Mucosa of rectum (tissue), 2 donors: ENCODE measurements around the gene MINDY3.
"Not testable (repeated sequence)": the region's sequence is repeated elsewhere in the genome, so short reads cannot be mapped to it uniquely, and the experiment has no call there.

Experiments used
- H3K27ac ChIP-seq, 2 donors: one replicate each; pipeline ENCODE4 v1.7.0; 2013; ENCODE audit warnings: inconsistent platforms in 2 of 2, low read depth in 2 of 2, low read length in 2 of 2
- H3K27me3 ChIP-seq, 2 donors: one replicate each; pipeline ENCODE4 v1.7.0; 2013; ENCODE audit warnings: low read length in 2 of 2; ENCODE audit not compliant: control insufficient read depth in 2 of 2, insufficient read depth in 2 of 2
- H3K36me3 ChIP-seq, 2 donors: one replicate each; pipeline ENCODE4 v1.7.0; 2013; ENCODE audit warnings: low read length in 2 of 2; ENCODE audit not compliant: control insufficient read depth in 2 of 2, insufficient read depth in 2 of 2
- H3K4me1 ChIP-seq, 2 donors: one replicate each; pipeline ENCODE4 v1.7.0; 2013; ENCODE audit warnings: low read length in 2 of 2, mild to moderate bottlenecking in 1 of 2; ENCODE audit not compliant: control insufficient read depth in 2 of 2, insufficient read depth in 2 of 2
- H3K4me3 ChIP-seq, 2 donors: one replicate each; pipeline ENCODE4 v1.7.0; 2013; ENCODE audit warnings: low read length in 2 of 2
- H3K9ac ChIP-seq, 2 donors: one replicate each; pipeline ENCODE4 v1.7.0; 2013; ENCODE audit warnings: low read length in 2 of 2, low read depth in 1 of 2, mild to moderate bottlenecking in 1 of 2
- H3K9me3 ChIP-seq, 2 donors: one replicate each; pipeline ENCODE4 v1.7.0; 2013; ENCODE audit warnings: low read length in 2 of 2; ENCODE audit not compliant: control insufficient read depth in 2 of 2
- donor health status: healthy.
- donor health status: Normal muscosa, but diverticular disease.

Gene MINDY3

DNA sequence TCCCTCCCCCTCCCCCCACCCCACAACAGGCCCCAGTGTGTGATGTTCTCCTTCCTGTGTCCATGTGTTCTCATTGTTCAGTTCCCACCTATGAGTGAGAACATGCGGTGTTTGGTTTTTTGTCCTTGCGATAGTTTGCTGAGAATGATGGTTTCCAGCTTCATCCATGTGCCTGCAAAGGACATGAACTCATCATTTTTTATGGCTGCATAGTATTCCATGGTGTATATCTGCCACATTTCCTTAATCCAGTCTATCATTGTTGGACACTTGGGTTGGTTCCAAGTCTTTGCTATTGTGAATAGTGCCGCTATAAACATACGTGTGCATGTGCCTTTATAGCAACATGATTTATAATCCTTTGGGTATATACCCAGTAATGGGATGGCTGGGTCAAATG lies 99.1 kb downstream of the MINDY3 start:
- H3K9me3 ChIP-seq, H3K9ac ChIP-seq, H3K36me3 ChIP-seq, H3K4me3 ChIP-seq, H3K27me3 ChIP-seq, H3K4me1 ChIP-seq, H3K27ac ChIP-seq: not testable (repeated sequence)

DNA sequence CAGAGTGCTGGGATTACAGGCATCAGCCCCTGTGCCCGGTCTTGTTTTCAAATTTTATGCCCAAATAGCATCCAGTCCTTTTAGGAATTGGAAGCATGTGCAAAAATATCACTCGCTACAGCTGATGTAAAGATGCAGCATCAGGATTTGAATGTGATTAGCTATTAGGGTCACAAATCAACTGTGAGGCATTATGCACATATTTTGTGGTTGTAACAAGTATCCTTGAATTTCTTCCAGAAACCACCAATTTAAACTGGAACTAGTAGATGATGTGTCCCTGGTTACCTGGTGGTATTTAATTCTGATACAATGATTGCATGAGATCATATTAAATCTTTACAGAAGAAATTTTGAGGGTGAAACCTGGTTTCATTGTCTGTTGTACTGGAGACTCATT lies 99.6 kb downstream of the MINDY3 start:
- no peaks in the 10 kb centered on the region for H3K4me1 ChIP-seq
- H3K27me3 ChIP-seq, result no peaks in the 10 kb centered on the region
- H3K9ac ChIP-seq, result no peak overlapping the region
- H3K4me3 ChIP-seq, result no peak overlapping the region
- H3K27ac ChIP-seq, result no peak overlapping the region
- no peaks in the 10 kb centered on the region for H3K36me3 ChIP-seq
- no peaks in the 10 kb centered on the region for H3K9me3 ChIP-seq

DNA sequence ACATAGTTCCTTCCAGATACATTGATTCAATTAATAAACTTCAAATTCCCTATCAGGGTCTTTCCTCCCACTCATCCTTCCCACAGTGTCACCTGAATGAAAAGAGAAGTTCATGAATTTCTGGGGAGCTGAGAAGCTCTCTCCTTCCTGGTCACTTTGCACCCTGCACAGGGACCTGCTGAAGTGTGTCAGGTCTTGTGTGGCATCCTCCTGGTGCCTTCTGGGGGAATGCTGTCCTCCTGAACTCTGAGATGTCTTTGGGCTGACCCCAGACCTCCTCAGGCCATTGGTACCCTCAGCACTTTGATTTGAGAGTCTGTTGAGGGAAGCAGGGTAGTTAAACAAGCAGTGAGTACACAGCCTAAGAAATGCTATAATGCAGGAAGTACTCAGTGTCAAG lies 101.0 kb downstream of the MINDY3 start:
- Histone ChIP-seq H3K9ac (no peak overlapping the region), H3K4me3 (no peak overlapping the region), H3K36me3 (no peaks in the 10 kb centered on the region), H3K27ac (no peak overlapping the region), H3K27me3 (no peaks in the 10 kb centered on the region), H3K4me1 (no peaks in the 10 kb centered on the region), H3K9me3 (no peaks in the 10 kb centered on the region)

DNA sequence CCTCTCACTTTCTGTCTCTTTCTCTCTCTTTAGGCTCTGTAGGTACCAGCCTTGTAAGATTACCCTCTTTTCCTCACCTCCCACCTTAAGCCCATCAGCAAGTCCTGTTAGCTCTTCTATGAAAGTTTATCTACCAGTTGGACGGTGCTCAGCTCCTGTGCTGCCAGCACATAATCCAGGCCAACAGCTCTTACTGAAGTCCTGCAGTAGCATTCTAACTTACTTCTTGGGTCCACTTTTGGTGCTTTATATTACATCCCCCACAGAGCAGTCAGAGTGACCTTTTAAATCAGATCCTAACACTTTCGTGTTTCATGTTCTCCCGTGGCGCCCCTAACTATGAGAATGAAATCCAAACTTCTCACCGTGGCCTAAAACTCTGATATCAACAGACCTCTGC lies 101.7 kb downstream of the MINDY3 start:
- Histone ChIP-seq H3K27me3 (no peaks in the 10 kb centered on the region), H3K4me3 (no peak overlapping the region), H3K36me3 (no peaks in the 10 kb centered on the region), H3K9me3 (no peaks in the 10 kb centered on the region), H3K4me1 (no peaks in the 10 kb centered on the region), H3K27ac (no peak overlapping the region), H3K9ac (no peak overlapping the region)

DNA sequence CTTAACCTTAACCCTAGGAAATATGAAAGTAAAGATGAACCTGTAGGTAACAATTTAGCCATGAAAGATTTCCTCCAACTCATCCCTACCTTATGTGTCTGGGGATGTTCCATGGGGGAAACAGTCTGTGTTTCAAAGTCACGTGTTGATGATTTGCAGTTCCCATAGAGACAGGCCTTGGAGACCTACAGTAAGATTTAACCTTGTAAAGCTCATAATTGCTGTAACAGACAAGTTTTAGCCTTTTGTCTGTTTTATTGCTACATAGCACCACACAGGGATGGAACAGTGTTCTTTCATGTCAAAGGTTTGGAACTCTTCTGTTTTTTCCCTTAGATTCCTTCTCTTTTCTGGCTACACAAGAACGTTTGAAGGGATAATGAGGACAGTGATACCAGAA lies 105.4 kb downstream of the MINDY3 start:
- Histone ChIP-seq H3K36me3 (no peaks in the 10 kb centered on the region), H3K27ac (no peak overlapping the region), H3K4me1 (no peaks in the 10 kb centered on the region), H3K9me3 (no peaks in the 10 kb centered on the region), H3K4me3 (no peak overlapping the region), H3K9ac (no peak overlapping the region), H3K27me3 (no peaks in the 10 kb centered on the region)

DNA sequence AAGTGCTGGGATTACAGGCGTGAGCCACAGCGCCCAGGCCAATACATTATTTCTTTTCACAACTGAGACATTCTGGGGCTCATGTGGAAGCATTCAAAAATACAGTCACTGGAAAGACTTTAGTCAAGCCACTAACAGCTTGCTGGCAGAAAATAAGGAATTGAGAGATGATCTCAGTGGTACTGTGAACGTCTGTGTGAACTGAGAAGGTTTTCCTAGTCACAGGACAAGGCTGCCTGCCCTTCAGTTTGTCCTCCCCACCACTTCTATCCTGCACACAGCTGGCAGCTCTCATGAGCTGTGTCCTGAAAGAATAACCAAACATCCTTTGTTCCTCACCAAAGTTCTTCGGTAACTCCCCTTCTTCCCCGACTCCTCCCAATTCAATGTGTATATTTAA lies 109.3 kb downstream of the MINDY3 start:
- no peak overlapping the region for H3K9ac ChIP-seq
- no peaks in the 10 kb centered on the region for H3K36me3 ChIP-seq
- H3K27me3 ChIP-seq, result no peaks in the 10 kb centered on the region
- no peaks in the 10 kb centered on the region for H3K4me1 ChIP-seq
- no peak overlapping the region for H3K4me3 ChIP-seq
- H3K27ac ChIP-seq, result no peak overlapping the region
- no peaks in the 10 kb centered on the region for H3K9me3 ChIP-seq

DNA sequence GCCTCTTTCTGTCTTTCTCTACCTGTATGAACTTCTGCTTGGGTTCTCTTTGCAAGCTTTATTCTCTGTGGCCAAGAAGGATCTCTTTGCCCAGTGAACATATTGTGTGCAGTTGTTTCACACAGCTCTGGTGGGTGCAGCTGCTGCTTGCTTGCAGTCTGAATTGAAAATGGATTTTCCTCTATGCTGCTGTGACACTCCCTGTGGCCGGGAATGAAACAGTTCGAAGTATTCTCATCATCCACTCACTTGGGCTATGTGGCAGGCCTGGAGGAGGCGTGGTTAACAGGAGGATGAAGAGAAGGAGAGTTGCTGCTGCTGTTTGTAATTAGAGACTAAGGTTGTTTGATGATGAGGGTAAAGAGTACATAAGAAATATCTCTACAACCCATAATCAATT lies 112.2 kb downstream of the MINDY3 start:
- no peak overlapping the region for H3K4me3 ChIP-seq
- no peak overlapping the region for H3K9ac ChIP-seq
- no peaks in the 10 kb centered on the region for H3K4me1 ChIP-seq
- H3K27me3 ChIP-seq, result no peaks in the 10 kb centered on the region
- no peaks in the 10 kb centered on the region for H3K9me3 ChIP-seq
- no peak overlapping the region for H3K27ac ChIP-seq
- H3K36me3 ChIP-seq, result no peaks in the 10 kb centered on the region

DNA sequence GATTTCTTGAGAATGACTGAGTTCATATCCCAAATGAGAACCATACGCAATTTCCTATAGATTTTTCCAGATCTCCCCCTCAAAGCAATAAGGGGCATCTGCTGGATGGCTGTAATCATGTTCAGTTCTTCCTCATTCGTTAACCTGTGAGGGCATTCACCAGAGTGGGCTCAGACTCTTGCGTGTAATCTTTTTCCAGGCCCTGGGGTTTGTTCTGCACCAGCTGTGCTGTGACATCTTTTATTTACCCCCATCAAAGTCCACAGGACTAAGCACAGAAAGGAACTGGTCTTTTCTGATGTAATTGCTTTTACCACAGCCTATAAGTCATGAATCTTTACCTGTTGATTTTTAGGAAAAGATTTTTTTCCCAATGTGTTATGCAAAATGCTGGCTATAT lies 112.7 kb downstream of the MINDY3 start:
- H3K4me3 ChIP-seq, result no peak overlapping the region
- no peaks in the 10 kb centered on the region for H3K9me3 ChIP-seq
- H3K36me3 ChIP-seq, result no peaks in the 10 kb centered on the region
- H3K27me3 ChIP-seq, result no peaks in the 10 kb centered on the region
- no peak overlapping the region for H3K9ac ChIP-seq
- H3K4me1 ChIP-seq, result no peaks in the 10 kb centered on the region
- peak overlapping the region in 1 of 2 donors; percentile 59 for H3K27ac ChIP-seq

DNA sequence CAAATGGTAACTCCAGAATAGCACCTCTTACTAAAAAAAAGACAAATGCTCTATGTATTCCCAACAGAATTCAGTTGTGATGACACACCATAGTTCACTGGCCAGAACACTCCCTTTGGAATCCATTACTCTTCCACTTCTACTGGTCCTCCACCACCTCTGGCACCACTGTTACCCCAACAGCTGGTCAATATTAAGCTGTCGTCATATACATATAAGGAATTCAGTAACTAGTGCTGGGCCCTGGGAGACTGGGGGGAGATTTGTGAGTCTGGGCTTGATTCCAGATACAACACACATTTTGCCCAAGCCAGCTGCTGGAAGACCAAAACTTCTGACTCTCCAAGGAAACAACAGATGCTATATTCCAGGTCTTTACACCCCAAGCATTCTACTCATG lies 114.6 kb downstream of the MINDY3 start:
- Histone ChIP-seq H3K27me3 (no peaks in the 10 kb centered on the region), H3K27ac (no peak overlapping the region), H3K9ac (no peak overlapping the region), H3K4me1 (no peaks in the 10 kb centered on the region), H3K9me3 (no peaks in the 10 kb centered on the region), H3K36me3 (no peaks in the 10 kb centered on the region), H3K4me3 (no peak overlapping the region)

DNA sequence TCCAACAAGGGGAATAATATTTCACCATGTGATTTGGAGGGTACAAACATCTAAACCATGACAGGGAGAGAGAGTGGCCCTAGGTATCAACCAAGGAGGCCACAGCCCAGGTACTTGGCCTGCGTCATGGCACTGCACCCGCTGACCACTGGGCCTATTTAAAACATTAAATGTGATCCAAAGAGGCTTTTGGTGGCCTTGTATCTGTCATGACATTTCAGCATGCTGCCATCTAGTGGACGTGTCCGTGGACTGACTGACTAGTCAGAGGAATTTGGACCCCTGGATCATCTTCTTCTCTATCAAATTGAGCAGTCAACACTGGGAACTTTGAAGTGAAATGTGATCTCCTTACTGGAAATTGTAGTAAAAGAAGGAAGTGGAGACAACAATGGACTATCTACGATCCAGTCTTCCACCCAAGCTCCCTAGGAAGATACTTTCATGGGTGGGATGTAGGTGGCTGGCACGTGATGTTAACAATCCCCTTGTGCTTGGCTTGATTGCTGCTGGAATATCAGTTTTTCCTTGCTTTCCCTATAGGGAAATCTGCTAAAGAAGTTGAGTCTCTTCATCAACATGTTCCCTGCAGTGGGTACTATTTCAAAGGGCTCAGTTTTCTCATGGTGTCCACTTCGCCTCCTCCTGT lies 116.0 kb downstream of the MINDY3 start:
- Histone ChIP-seq H3K4me1 (no peaks in the 10 kb centered on the region), H3K27me3 (no peaks in the 10 kb centered on the region), H3K9me3 (no peaks in the 10 kb centered on the region), H3K9ac (no peak overlapping the region), H3K4me3 (no peak overlapping the region), H3K36me3 (no peaks in the 10 kb centered on the region), H3K27ac (no peak overlapping the region)

DNA sequence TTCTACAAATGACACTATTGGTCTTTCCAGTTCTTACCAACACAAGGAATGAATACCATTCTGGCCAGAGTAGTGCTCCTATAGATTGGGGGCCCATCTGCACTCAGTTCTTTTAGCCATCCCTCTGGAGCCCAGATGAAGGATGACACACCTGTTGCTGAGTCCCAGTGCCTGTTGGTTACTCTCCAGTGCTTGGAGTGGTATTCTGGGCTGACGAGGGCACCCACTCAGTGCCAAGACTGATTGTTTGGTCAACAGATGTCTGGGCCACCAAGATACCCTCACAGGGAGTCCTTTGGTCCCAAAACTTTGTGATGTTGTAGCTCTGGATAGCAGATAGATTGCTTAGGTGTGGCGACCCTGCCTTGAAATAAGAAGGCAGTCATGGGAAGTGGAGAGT lies 116.9 kb downstream of the MINDY3 start:
- H3K36me3 ChIP-seq, result no peaks in the 10 kb centered on the region

More for the DNA sequence above, 116.9 kb downstream of the MINDY3 start:
- H3K9ac ChIP-seq, result no peak overlapping the region
- no peak overlapping the region for H3K4me3 ChIP-seq
- no peaks in the 10 kb centered on the region for H3K9me3 ChIP-seq
- H3K27ac ChIP-seq, result no peak overlapping the region
- no peaks in the 10 kb centered on the region for H3K27me3 ChIP-seq
- no peaks in the 10 kb centered on the region for H3K4me1 ChIP-seq
